Measurements from ENCODE around the gene UTP25.
"Not testable (repeated sequence)": the region's sequence is repeated elsewhere in the genome, so short reads cannot be mapped to it uniquely, and the experiment has no call there.

UTP25 gene

GRCh38 chr1:209889077-209889418, 61.3 kb downstream of the UTP25 start:
- H3K27ac ChIP-seq = no peak overlapping the region
- TF ChIP-seq, protein P1, sequence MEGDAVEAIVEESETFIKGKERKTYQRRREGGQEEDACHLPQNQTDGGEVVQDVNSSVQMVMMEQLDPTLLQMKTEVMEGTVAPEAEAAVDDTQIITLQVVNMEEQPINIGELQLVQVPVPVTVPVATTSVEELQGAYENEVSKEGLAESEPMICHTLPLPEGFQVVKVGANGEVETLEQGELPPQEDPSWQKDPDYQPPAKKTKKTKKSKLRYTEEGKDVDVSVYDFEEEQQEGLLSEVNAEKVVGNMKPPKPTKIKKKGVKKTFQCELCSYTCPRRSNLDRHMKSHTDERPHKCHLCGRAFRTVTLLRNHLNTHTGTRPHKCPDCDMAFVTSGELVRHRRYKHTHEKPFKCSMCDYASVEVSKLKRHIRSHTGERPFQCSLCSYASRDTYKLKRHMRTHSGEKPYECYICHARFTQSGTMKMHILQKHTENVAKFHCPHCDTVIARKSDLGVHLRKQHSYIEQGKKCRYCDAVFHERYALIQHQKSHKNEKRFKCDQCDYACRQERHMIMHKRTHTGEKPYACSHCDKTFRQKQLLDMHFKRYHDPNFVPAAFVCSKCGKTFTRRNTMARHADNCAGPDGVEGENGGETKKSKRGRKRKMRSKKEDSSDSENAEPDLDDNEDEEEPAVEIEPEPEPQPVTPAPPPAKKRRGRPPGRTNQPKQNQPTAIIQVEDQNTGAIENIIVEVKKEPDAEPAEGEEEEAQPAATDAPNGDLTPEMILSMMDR (conservative IDR thresholded peaks at IDR 0.05) = no peak

DNA sequence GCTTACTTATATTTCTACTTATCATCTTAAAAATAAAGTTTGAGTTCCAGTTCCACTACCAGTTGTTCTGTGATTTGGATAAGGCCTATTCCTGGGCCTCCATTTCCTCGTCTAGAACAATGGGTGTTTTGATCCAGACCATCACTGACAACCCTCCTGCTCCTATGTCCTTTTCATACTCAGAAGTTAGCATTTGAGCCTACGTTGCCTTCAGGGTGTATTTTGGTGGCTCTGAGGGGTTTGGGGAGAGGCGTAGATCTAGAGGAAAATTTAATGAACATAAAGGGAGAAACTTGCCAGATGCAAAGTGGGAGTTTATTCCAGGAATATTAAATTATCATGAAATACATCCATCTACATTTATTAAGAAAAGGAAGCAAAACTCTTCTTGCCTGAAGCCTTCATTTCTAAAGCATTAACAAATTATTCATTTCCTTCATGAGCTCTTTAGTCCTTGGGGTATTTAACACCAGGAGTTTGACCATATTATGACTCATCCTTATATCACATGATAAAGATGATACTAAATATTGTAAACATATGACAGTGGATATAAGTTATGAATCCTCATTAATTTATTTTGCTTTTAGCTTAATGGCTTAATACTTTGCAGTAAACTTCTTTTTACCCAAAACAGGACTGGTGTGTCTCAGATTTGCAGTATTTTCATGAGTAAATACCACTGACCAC, 63.0 kb downstream of the UTP25 start:
- TF ChIP-seq, protein P1 (conservative IDR thresholded peaks at IDR 0.05) = no peak
- H3K27ac ChIP-seq = no peak overlapping the region

- no peak overlapping the region for H3K27ac ChIP-seq
- TF ChIP-seq, protein P1 (conservative IDR thresholded peaks at IDR 0.05) = no peak
These were observed 66.0 kb downstream of the UTP25 start for GRCh38 chr1:209893751-209894150.

- TF ChIP-seq, protein P1 (conservative IDR thresholded peaks at IDR 0.05) = no peak
These were observed 67.9 kb downstream of the UTP25 start for GRCh38 chr1:209895709-209896108.

DNA sequence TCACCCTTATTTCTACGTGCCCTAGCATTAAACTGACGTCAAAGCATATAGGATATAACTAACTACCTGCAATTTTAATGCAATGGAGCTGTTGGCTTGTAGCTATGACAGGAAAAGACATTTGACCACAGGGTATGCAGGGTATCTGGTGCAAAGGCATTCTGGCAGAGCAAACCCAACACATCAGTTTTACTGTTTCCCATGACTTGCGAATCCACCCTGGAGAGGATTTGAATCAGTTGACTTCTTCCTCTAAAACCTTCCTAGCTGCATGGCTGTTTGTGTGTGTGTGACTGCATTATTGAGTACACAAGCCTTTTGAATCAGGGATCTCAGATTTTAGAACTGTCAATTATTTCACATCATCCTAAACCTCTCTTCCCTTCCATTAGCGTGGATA, 68.6 kb downstream of the UTP25 start:
- TF ChIP-seq, protein P1 (conservative IDR thresholded peaks at IDR 0.05) = no peak
- H3K27ac ChIP-seq = no peak overlapping the region

More at GRCh38 chr1:209895709-209896108, 67.9 kb downstream of the UTP25 start:
- H3K27ac ChIP-seq = no peak overlapping the region

GRCh38 chr1:209898271-209898670, 70.5 kb downstream of the UTP25 start:
- H3K27ac ChIP-seq = not testable (repeated sequence)

- H3K27ac ChIP-seq = not testable (repeated sequence)
These were observed 71.1 kb downstream of the UTP25 start for GRCh38 chr1:209898851-209899250.

DNA sequence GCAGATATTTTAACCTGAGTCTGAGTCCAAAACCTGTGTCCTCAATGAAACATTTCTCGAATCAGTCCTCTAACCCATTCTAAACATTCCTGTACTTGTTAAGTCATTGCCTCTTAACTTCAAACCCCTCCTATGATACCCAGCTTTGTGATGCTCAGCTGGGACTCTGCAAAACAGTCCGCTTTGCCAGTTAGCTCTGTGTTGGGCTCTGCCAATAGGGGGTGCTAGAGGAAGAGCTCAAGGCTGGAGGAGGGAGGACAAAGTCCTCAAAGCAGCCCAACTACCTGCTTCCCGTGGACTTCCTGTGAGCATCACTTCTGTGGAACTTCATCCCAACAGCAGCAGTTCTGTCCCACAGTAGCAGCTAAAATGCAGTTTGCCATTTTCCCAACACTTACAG, 72.2 kb downstream of the UTP25 start:
- TF ChIP-seq, protein P1 (conservative IDR thresholded peaks at IDR 0.05) = no peak
- H3K27ac ChIP-seq = no peak overlapping the region

GRCh38 chr1:209900734-209901133, 73.0 kb downstream of the UTP25 start:
- no peak overlapping the region for H3K27ac ChIP-seq
- TF ChIP-seq, protein P1 (conservative IDR thresholded peaks at IDR 0.05) = no peak

All from VCaP (cell line).